Measurements from ENCODE around the gene CHST4. TPM values are rescaled to one million over a fixed set of nuclear protein-coding genes. Genes with fewer than 3 reads are reported as not detected.

Gene CHST4
- polyA plus RNA-seq, 1 of the 3 experiments (the other 2 are of a cell fraction) = 0.08 TPM

DNA sequence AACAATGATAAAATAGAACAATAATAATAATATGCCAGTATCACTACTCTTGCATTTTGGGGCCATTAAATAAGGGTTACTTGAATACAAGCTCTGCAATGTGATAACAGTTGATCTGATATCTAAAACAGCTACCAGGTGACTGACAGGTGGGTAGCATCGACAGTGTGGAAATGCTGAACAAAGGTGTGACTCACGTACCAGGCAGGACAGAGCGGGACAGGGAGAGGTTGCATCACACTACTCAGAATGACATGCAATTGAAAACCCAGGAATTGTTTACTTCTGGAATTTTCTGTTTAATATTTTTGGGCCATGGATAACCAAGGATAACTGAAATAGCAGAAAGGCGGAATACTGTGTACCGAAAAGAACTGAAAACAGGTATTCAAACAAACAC, 21.3 kb upstream of the CHST4 start:
- H3K9me2 ChIP-seq = no peaks in the 10 kb centered on the region
- H3K79me2 ChIP-seq (ENCODE audit: insufficient read depth) = no peaks in the 10 kb centered on the region
- ChIA-PET POLR2A (no interaction called here), CTCF (interaction anchor here (3.6 kb wide), 1 partner anchor 92 kb away, joined by 11 read pairs; no protein-coding TSS in a partner anchor)
- no peaks in the 10 kb centered on the region for H4K20me1 ChIP-seq (ENCODE audit: insufficient read depth)
- no peaks in the 10 kb centered on the region; the same call in 1 of the 2 replicates for H3K27me3 ChIP-seq (ENCODE audit: insufficient read depth)
- no peaks in the 10 kb centered on the region for H3F3A ChIP-seq (replicated peaks; ENCODE audit: insufficient read depth)
- H3K4me3 ChIP-seq (ENCODE audit: low read depth in 2 of 2, low read length in 1 of 2) = no peak overlapping the region
- no peaks in the 10 kb centered on the region for H3K4me1 ChIP-seq (ENCODE audit: control insufficient read depth in 1 of 2, insufficient read depth in 2 of 2, low read depth in 1 of 2, low read length in 1 of 2)
- WGBS (ENCODE audit: low lambda C conversion rate) = 52% methylated on average over 5 of the region's 5 CpGs
- TF ChIP-seq POLR2AphosphoS5 (IDR thresholded peaks at IDR 0.05; ENCODE audit: low read depth, low read length) = no peak
- no peaks in the 10 kb centered on the region for H3K9me3 ChIP-seq
- no peak overlapping the region for H2AFZ ChIP-seq (ENCODE audit: low read depth)
- no peak overlapping the region for H3K9ac ChIP-seq
- H3K27ac ChIP-seq (ENCODE audit: low read depth in 2 of 2, low read length in 1 of 2) = no peak overlapping the region
- H3K36me3 ChIP-seq (replicated peaks in 1 of 2; ENCODE audit: control insufficient read depth in 1 of 2, insufficient read depth in 2 of 2, low read length in 1 of 2) = no peaks in the 10 kb centered on the region
- H3K4me2 ChIP-seq = no peak overlapping the region
- no peak for DNase-seq

DNA sequence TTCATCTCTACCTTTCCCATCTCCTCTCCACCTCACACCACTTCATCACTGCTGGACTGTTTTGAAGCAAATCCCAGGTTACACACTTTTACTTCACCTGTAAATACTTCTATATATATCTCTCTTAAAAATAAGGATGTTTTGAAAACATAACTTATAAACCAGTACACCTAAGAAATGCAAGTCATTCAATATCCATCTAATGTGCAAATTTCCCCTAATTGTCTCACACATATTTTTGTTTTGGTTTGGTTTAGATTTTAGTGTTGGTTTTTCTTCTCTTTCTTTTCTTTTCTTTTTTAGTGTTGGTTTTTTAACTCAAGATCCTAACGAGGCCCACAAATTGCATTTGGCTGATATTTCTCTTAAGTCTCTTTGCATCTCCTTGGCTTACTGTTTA, 19.2 kb upstream of the CHST4 start:
- Histone ChIP-seq H4K20me1 (ENCODE audit: insufficient read depth) (no peaks in the 10 kb centered on the region), H3K9me2 (no peaks in the 10 kb centered on the region), H3K27ac (ENCODE audit: low read depth in 2 of 2, low read length in 1 of 2) (no peak overlapping the region), H3K4me1 (ENCODE audit: control insufficient read depth in 1 of 2, insufficient read depth in 2 of 2, low read depth in 1 of 2, low read length in 1 of 2) (no peaks in the 10 kb centered on the region), H3K4me2 (no peak overlapping the region), H3K79me2 (ENCODE audit: insufficient read depth) (no peaks in the 10 kb centered on the region), H2AFZ (ENCODE audit: low read depth) (no peak overlapping the region), H3F3A (replicated peaks; ENCODE audit: insufficient read depth) (no peaks in the 10 kb centered on the region), H3K27me3 (ENCODE audit: insufficient read depth) (no peaks in the 10 kb centered on the region; the same call in 1 of the 2 replicates), H3K4me3 (ENCODE audit: low read depth in 2 of 2, low read length in 1 of 2) (no peak overlapping the region), H3K36me3 (replicated peaks in 1 of 2; ENCODE audit: control insufficient read depth in 1 of 2, insufficient read depth in 2 of 2, low read length in 1 of 2) (no peaks in the 10 kb centered on the region), H3K9ac (no peak overlapping the region), H3K9me3 (no peaks in the 10 kb centered on the region)
- CTCF ChIA-PET = interaction anchor here (3.6 kb wide), 1 partner anchor 94 kb away, joined by 11 read pairs; no protein-coding TSS in a partner anchor
- POLR2A ChIA-PET = no interaction called here
- DNase-seq = no peak
- no peak for TF ChIP-seq TAF1 (IDR thresholded peaks at IDR 0.05; ENCODE audit: borderline replicate concordance, low read depth, low read length)
- TF ChIP-seq FOXJ3 (CRISPR knock-in tag; IDR thresholded peaks at IDR 0.05) = no peak
- no peak for TF ChIP-seq NRF1 (IDR thresholded peaks at IDR 0.05; ENCODE audit: low read depth, low read length)
- TF ChIP-seq, protein P1, sequence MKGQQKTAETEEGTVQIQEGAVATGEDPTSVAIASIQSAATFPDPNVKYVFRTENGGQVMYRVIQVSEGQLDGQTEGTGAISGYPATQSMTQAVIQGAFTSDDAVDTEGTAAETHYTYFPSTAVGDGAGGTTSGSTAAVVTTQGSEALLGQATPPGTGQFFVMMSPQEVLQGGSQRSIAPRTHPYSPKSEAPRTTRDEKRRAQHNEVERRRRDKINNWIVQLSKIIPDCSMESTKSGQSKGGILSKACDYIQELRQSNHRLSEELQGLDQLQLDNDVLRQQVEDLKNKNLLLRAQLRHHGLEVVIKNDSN (IDR thresholded peaks at IDR 0.05; ENCODE audit: borderline replicate concordance, low read depth) = no peak
- no peak for TF ChIP-seq TEAD4 (IDR thresholded peaks at IDR 0.05; ENCODE audit: borderline replicate concordance, insufficient read depth)
- no peak for TF ChIP-seq ELF1 (IDR thresholded peaks at IDR 0.05)
- TF ChIP-seq POLR2AphosphoS5 (IDR thresholded peaks at IDR 0.05; ENCODE audit: low read depth, low read length) = no peak
- TF ChIP-seq, protein P2, sequence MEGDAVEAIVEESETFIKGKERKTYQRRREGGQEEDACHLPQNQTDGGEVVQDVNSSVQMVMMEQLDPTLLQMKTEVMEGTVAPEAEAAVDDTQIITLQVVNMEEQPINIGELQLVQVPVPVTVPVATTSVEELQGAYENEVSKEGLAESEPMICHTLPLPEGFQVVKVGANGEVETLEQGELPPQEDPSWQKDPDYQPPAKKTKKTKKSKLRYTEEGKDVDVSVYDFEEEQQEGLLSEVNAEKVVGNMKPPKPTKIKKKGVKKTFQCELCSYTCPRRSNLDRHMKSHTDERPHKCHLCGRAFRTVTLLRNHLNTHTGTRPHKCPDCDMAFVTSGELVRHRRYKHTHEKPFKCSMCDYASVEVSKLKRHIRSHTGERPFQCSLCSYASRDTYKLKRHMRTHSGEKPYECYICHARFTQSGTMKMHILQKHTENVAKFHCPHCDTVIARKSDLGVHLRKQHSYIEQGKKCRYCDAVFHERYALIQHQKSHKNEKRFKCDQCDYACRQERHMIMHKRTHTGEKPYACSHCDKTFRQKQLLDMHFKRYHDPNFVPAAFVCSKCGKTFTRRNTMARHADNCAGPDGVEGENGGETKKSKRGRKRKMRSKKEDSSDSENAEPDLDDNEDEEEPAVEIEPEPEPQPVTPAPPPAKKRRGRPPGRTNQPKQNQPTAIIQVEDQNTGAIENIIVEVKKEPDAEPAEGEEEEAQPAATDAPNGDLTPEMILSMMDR (IDR thresholded peaks at IDR 0.05) = no peak
- no peak for TF ChIP-seq RCOR1 (IDR thresholded peaks at IDR 0.05; ENCODE audit: low read length)
- TF ChIP-seq GATA2 (CRISPR knock-in tag; IDR thresholded peaks at IDR 0.05) = no peak
- no peak for TF ChIP-seq GABPA (IDR thresholded peaks at IDR 0.05; ENCODE audit: low read depth)
- TF ChIP-seq, protein P3, sequence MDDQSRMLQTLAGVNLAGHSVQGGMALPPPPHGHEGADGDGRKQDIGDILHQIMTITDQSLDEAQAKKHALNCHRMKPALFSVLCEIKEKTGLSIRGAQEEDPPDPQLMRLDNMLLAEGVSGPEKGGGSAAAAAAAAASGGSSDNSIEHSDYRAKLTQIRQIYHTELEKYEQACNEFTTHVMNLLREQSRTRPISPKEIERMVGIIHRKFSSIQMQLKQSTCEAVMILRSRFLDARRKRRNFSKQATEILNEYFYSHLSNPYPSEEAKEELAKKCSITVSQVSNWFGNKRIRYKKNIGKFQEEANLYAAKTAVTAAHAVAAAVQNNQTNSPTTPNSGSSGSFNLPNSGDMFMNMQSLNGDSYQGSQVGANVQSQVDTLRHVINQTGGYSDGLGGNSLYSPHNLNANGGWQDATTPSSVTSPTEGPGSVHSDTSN (IDR thresholded peaks at IDR 0.05) = no peak
- no peak for TF ChIP-seq USF2 (IDR thresholded peaks at IDR 0.05; ENCODE audit: borderline replicate concordance, low read depth, low read length)
- TF ChIP-seq YY1 (IDR thresholded peaks at IDR 0.05; ENCODE audit: low read depth) = no peak
- no peak for TF ChIP-seq JUND (IDR thresholded peaks at IDR 0.05)
- TF ChIP-seq CHD2 (IDR thresholded peaks at IDR 0.05; ENCODE audit: low read length, partially characterized antibody) = no peak
- TF ChIP-seq RXRA (IDR thresholded peaks at IDR 0.05; ENCODE audit: borderline replicate concordance, low read depth) = no peak
- no peak for TF ChIP-seq MXI1 (IDR thresholded peaks at IDR 0.05; ENCODE audit: low read depth, low read length)
- no peak for TF ChIP-seq TCF12 (IDR thresholded peaks at IDR 0.05)
- WGBS (ENCODE audit: low lambda C conversion rate) = 3% methylated on average over 1 of the region's 1 CpG

Data from SK-N-SH (cell line).